ENCODE data around the gene ATF4. TPM values are rescaled to one million over a fixed set of nuclear protein-coding genes. Genes with fewer than 3 reads are reported as not detected.

The ATF4 gene
- total RNA-seq, 1 experiment from 2014 or later: 608 TPM

DNA sequence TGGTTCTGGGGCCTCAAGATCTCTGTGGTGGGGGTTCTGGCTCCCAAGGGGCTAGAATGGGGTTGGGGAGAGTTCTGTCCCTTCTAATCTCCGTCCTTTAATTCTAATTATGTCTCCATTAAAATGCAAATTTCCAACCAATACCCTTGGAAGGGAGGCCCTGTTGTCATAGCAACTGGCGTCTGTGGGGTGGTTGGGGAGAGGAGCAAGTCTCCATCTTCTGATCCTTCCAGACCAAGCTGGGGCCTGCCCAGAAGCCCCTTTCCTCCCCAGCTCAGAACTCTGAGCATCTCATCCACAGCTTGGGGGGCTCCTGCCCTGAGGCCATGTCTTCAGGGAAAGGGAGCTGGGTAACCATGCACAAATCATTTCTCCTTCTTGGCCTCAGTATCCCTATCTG, 17.6 kb downstream of the ATF4 start:
- CTCF ChIA-PET: interaction anchor here (0.5 kb wide), 1 partner anchor 494 kb away, joined by 3 read pairs; no protein-coding TSS in a partner anchor

More for the DNA sequence above, 17.6 kb downstream of the ATF4 start:
- RAD21 ChIA-PET (ENCODE audit: low non-redundant PET in 1 of 2, low total read pairs in 2 of 2, uncharacterized antibody in 2 of 2, unreplicated experiment in 2 of 2): no interaction called here
- Histone ChIP-seq H3K36me3 (ENCODE audit: control insufficient read depth in 1 of 2, insufficient read depth in 2 of 2, low read length in 2 of 2) (no peaks in the 10 kb centered on the region), H3K4me3 (replicated peaks in 1 of 2; ENCODE audit: low read depth in 1 of 2, low read length in 2 of 2) (no peak overlapping the region), H3K4me1 (ENCODE audit: control insufficient read depth in 1 of 2, insufficient read depth in 2 of 2, low read length in 2 of 2) (peaks cover 18 to 24% of the 10 kb centered on the region in 2 experiments), H3K4me2 (ENCODE audit: low read length) (no peak overlapping the region), H3K9me2 (ENCODE audit: insufficient read depth) (no peaks in the 10 kb centered on the region), H3K27me3 (ENCODE audit: insufficient read depth, low read length) (no peaks in the 10 kb centered on the region), H3K9me3 (ENCODE audit: control insufficient read depth in 1 of 2, insufficient read depth in 1 of 2, low read depth in 1 of 2, low read length in 2 of 2) (no peaks in the 10 kb centered on the region), H3K79me2 (ENCODE audit: insufficient read depth, low read length) (no peaks in the 10 kb centered on the region), H4K20me1 (ENCODE audit: insufficient read depth) (no peaks in the 10 kb centered on the region), H3K27ac (ENCODE audit: low read depth, low read length) (no peak overlapping the region), H3K9ac (ENCODE audit: low read length) (no peak overlapping the region), H2AFZ (ENCODE audit: low read depth, low read length, poor library complexity, severe bottlenecking) (no peak overlapping the region)
- TF ChIP-seq CEBPB (IDR thresholded peaks at IDR 0.05; ENCODE audit: low read depth): no peak
- TF ChIP-seq, protein P1, sequence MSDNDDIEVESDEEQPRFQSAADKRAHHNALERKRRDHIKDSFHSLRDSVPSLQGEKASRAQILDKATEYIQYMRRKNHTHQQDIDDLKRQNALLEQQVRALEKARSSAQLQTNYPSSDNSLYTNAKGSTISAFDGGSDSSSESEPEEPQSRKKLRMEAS (IDR thresholded peaks at IDR 0.05): no peak
- TF ChIP-seq EZH2phosphoT487 (IDR thresholded peaks at IDR 0.05; ENCODE audit: borderline replicate concordance): no peak
- no peak for TF ChIP-seq SIN3A (IDR thresholded peaks at IDR 0.05; ENCODE audit: low read depth)
- TF ChIP-seq, protein P2, sequence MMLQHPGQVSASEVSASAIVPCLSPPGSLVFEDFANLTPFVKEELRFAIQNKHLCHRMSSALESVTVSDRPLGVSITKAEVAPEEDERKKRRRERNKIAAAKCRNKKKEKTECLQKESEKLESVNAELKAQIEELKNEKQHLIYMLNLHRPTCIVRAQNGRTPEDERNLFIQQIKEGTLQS (IDR thresholded peaks at IDR 0.05): no peak
- TF ChIP-seq, protein P3, sequence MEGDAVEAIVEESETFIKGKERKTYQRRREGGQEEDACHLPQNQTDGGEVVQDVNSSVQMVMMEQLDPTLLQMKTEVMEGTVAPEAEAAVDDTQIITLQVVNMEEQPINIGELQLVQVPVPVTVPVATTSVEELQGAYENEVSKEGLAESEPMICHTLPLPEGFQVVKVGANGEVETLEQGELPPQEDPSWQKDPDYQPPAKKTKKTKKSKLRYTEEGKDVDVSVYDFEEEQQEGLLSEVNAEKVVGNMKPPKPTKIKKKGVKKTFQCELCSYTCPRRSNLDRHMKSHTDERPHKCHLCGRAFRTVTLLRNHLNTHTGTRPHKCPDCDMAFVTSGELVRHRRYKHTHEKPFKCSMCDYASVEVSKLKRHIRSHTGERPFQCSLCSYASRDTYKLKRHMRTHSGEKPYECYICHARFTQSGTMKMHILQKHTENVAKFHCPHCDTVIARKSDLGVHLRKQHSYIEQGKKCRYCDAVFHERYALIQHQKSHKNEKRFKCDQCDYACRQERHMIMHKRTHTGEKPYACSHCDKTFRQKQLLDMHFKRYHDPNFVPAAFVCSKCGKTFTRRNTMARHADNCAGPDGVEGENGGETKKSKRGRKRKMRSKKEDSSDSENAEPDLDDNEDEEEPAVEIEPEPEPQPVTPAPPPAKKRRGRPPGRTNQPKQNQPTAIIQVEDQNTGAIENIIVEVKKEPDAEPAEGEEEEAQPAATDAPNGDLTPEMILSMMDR (IDR thresholded peaks at IDR 0.05 in 2 of 3, conservative IDR thresholded peaks at IDR 0.05 in 1 of 3; ENCODE audit: borderline replicate concordance in 1 of 3, insufficient read depth in 1 of 3, low read depth in 2 of 3, low read length in 2 of 3): no peak
- POLR2A ChIA-PET: no interaction called here
- no TSS peak for BruUV-seq (replicated peaks)
- ATAC-seq (no peak), DNase-seq (ENCODE audit: low read depth, low spot score) (no peak)
- intact Hi-C loops (cut with micrococcal nuclease): loop anchor here (10.0 kb wide), 1 partner anchor 397 kb away; no protein-coding TSS in a partner anchor
